GM12872 (cell line): Measurements from ENCODE around the gene ACKR1.

Experiments used
- TF ChIP-seq, protein P1 (sequence below): IDR thresholded peaks from 3 replicates; pipeline ENCODE4 v1.5.1; 2011; ENCODE audit warnings: low read depth, mild to moderate bottlenecking, low read length, moderate library complexity; ENCODE audit not compliant: insufficient read depth

The ACKR1 gene

DNA sequence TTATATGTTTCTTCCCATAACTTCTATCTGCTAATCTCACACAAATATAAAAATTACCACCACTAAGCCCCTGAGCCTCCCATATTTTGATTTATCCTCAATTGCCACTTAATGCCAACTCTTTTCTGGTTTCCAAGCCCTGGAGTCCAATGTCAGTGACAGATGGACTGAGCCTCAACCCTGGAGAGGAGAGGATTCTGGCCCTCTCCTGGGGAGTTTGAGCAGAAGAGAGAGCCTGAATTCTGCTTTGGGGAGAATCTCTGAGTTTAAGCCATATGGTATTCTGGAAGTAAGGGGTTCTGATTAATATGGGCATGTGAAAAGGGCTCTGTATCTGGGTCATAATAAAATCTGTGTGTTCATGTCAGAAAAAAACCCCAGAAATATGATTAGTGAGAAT is 24.8 kb upstream of the ACKR1 start:
- TF ChIP-seq, protein P1, sequence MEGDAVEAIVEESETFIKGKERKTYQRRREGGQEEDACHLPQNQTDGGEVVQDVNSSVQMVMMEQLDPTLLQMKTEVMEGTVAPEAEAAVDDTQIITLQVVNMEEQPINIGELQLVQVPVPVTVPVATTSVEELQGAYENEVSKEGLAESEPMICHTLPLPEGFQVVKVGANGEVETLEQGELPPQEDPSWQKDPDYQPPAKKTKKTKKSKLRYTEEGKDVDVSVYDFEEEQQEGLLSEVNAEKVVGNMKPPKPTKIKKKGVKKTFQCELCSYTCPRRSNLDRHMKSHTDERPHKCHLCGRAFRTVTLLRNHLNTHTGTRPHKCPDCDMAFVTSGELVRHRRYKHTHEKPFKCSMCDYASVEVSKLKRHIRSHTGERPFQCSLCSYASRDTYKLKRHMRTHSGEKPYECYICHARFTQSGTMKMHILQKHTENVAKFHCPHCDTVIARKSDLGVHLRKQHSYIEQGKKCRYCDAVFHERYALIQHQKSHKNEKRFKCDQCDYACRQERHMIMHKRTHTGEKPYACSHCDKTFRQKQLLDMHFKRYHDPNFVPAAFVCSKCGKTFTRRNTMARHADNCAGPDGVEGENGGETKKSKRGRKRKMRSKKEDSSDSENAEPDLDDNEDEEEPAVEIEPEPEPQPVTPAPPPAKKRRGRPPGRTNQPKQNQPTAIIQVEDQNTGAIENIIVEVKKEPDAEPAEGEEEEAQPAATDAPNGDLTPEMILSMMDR, result no peak

DNA sequence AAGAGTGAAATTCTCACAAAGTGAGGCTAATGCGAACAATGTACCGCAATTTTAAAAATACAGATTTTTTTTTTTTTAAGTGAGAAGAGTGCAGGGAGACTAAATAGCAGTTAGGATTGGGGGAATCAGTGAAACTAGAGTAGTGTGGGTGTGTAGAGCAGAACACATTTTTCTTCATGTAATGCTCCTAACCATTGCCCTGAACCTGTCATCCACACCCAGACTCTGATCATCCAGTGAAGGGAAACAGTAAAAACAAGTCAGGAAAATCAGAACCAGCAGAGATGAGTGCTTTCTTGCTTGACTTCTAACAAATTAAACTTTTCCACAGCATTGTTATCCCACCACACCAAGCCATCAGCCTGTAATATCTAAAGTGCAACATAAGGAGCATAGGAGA is 24.2 kb upstream of the ACKR1 start:
- TF ChIP-seq, protein P1, result no peak

DNA sequence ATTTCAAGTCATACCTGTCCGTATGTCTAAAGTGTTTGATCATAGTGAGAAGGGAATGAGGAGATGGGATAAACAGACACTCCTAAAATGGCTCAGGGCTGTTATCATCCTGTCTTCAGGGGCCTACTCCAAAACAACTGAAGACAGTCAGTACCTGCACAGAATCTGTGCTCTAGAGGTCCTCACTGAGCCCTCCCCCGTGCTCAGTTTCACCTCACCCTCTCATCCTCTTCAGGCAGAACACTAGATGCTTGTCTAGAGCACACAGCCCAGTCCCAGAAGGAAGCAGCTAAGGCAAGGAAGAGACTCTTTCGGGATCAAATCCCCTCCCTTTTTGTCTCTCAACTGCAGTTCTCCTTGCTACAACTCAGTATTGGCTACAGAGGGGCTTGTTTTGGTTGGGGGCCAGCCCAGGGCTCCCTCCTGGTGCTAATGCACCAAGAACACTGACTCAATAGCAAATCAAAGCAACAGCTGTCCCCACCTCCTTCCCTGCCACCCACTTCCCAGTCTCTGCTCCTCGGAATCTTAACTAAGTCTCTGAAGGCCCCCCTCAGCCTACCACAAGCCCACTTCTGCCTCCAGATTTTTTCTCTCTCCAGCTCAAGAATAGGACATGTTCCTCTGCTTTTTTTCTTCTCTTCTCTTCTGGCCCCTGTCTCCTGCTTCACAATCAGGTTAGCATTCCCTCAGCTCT is 23.2 kb upstream of the ACKR1 start:
- TF ChIP-seq, protein P1, result no peak

DNA sequence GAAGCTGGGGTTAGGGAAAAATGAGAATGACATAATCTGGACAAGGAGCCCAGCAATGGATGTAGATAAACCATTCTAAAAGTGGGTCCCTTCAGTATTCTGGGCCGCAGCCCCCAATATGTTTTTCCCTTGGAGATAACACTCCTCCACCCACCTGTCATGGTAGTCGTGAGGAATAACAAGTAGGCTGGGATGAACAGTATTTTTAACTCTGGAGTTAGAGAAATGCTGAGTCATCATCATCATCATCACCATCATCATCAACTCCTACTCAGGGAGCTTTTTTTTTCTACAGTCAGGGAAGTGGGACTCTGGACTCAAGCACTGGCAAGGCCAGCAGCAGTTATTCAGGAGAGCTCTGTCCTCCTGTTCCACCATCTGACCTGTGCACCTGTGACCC is 20.5 kb upstream of the ACKR1 start:
- TF ChIP-seq, protein P1, result no peak

DNA sequence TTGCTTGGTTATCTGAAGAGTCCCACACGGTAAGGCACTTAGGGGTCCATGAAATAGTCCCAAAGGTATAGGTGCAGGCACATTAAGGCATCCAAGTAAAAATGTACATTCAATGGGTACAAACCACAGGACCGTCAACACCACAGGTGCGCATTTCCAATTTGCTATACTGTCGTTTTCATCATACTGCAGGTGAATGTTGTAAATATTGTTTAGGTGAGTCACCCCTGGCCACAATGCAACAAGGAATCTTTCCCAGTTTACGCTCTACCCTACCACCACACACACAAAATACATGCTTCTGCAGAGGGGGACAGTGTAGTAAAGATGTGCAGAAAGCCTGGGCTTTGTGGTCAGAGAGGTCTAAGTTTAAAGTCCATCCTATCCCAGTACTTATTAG is 19.6 kb upstream of the ACKR1 start:
- TF ChIP-seq, protein P1, result no peak

DNA sequence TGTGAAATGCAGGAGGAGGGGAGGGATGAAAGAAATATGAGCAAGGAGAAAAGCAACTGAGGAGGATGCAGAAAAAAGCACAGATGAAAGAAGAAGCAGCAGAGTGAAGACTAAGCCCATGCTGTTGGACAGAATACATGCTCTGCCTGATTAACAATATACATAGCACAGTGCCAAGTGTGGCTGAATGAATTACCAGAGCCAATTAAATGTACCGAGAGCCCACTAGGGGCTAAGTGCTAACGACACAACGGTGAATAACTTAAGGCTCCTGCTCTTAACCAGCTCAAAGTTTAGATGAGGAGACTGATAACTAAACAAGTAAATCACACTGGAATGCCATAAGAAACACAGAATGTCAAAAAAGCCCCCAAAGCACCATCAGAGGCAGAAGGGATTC is 17.6 kb upstream of the ACKR1 start:
- TF ChIP-seq, protein P1, result no peak

DNA sequence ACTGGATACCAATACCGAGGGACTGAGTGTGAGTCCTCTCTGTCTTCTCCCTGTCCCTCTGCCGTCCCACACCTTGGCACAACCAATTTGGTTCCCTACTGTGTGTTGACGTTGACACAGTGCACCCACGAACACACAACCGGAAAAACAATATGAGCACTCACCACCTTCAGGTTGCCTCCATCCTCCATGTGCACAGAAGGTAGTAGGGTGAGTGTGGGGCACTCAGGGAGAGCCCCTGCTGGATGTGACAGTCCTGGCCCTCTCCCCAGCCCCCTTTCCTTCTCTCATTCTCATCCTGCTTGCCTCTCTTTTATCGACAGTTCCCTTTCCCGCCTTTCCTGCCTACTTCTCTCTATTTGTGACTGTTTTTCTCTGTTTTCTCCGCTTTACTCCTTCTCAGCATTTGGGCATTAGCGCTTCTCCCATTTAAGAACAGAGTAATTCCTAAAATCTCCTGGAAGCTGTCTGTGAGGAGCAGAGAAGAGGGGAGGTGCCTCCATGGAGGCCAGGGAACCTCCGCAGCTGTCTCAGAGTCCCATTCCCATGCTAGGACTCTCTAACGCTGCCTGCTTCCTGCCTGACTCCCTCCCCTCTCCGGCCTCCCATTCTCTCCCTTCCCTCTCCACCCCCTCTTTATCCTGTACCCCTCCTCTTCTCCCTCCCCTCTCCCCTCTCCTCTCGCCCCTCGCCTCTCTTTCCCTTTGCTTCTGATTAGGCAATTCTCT is 16.9 kb upstream of the ACKR1 start:
- TF ChIP-seq, protein P1, result no peak
